ENCODE results near the gene MRGPRF. TPM values are rescaled to one million over a fixed set of nuclear protein-coding genes. Genes with fewer than 3 reads are reported as not detected.

MRGPRF gene
- total and polyA plus RNA-seq, 8 donors, result 6.7 to 123 (median 20.8) TPM

- H3K9me3 ChIP-seq, result no peaks in the 10 kb centered on the region
- intact Hi-C loops (cut with DNase I; ENCODE audit: low total_unique reads), result no loop called here
- peaks cover 7 to 30% (median 21%) of the 10 kb centered on the region in 4 donors for H3K36me3 ChIP-seq
- H3K4me3 ChIP-seq, result peak overlapping the region in 1 of 4 donors; percentile 21
- no peak for DNase-seq
- H3K4me1 ChIP-seq, result peaks cover 64 to 84% (median 75%) of the 10 kb centered on the region in 4 donors
- TF ChIP-seq CTCF (IDR thresholded peaks at IDR 0.05) (no peak), POLR2A (IDR thresholded peaks at IDR 0.05) (no peak)
- peak overlapping the region in 4 of 5 donors; percentile 87 to 98 (median 94) for H3K27ac ChIP-seq
- 71 to 92% (median 87%) methylated on average over 16 to 20 of the region's 20 CpGs for WGBS, 5 donors
- H3K27me3 ChIP-seq, result no peaks in the 10 kb centered on the region
Measured at GRCh38 chr11:69051381-69052342, 38.6 kb upstream of the MRGPRF start.

DNA sequence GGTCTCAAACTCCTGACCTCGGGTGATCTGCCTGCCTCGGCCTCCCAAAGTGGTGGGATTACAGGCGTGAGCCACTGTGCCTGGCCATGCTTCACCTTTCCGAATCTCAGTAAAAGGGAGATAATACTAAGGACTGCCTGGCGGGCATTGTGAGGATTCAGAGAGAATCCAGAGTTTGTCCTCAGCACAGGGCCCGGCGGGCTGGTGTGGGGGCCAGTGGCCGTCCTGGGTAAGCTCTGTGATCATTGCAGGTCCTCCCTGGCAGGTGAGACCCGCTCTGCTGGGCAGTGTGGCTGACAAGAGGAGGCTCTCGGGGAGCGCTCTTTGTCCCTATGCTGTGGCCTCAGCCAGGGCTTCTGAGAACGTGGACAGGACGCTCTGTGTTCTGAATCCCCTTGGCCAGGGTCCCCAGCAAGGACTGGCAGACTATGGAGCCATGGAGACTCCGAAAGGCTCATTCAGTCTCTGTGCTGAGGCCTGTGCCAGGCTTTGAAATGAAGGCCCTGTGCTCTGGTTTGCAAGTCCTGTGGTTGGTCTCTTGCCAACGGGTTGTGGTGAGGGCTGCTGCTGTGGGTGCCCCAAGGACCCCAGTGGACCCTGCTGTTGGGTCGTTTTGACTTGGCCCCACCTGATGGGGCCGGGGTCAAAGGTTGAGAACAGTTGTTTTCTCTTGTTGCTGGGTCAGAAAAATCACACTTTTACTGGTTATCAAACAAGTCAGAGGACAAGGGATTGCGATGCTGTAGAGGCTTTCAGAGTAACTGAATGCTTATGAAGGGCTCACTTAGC is 37.7 kb upstream of the MRGPRF start:
- peaks cover 7 to 25% (median 19%) of the 10 kb centered on the region in 4 donors for H3K36me3 ChIP-seq
- intact Hi-C loops (cut with DNase I; ENCODE audit: low total_unique reads), result no loop called here

DNA sequence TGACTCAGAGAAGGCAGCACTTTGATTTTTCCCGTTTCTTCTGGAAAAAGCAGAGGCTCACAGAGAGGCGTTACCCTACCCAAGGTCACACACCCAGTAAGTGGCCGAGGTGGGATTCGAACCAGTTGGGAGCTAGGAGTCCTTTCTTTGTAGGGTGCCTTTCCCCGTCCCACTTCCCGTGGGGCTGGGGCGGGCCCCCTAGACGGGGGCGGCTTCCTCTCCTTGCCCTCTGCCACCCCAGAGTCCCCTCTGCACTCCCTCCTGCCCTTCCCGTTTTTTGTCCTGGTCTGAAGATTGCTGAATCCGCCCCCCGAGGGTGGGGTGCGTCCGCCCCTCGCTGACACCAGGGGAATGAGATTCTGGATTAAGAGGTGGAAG is 36.4 kb upstream of the MRGPRF start:
- intact Hi-C loops (cut with DNase I; ENCODE audit: low total_unique reads), result no loop called here
- Histone ChIP-seq H3K4me1 (peaks cover 43 to 66% (median 55%) of the 10 kb centered on the region in 4 donors), H3K36me3 (peaks cover 6 to 12% (median 9%) of the 10 kb centered on the region in 4 donors), H3K27ac (peak overlapping the region; percentile 87 to 98 (median 92)), H3K27me3 (no peaks in the 10 kb centered on the region), H3K9me3 (no peaks in the 10 kb centered on the region), H3K4me3 (peak overlapping the region; percentile 66 to 98 (median 80))
- WGBS, 5 donors, result 2 to 16% (median 8%) methylated on average over 10 to 15 of the region's 15 CpGs
- TF ChIP-seq POLR2AphosphoS5 (IDR thresholded peaks at IDR 0.05) (no peak), EP300 (IDR thresholded peaks at IDR 0.05) (no peak), CTCF (IDR thresholded peaks at IDR 0.05) (no peak), POLR2A (IDR thresholded peaks at IDR 0.05) (no peak)
- peak in 1 of 2 donors; percentile 50 for DNase-seq

More for the DNA sequence above, 37.7 kb upstream of the MRGPRF start:
- peaks cover 56 to 75% (median 66%) of the 10 kb centered on the region in 4 donors for H3K4me1 ChIP-seq
- no peaks in the 10 kb centered on the region for H3K9me3 ChIP-seq
- H3K27me3 ChIP-seq, result no peaks in the 10 kb centered on the region
- no peak for DNase-seq
- peak overlapping the region in 2 of 4 donors; percentile 4 to 66 for H3K4me3 ChIP-seq
- peak overlapping the region in 4 of 5 donors; percentile 87 to 98 (median 94) for H3K27ac ChIP-seq
- 74 to 83% (median 81%) methylated on average over 14 to 18 of the region's 18 CpGs for WGBS, 5 donors
- TF ChIP-seq EP300 (IDR thresholded peaks at IDR 0.05), result no peak
- TF ChIP-seq POLR2AphosphoS5 (IDR thresholded peaks at IDR 0.05), result no peak
- no peak for TF ChIP-seq CTCF (IDR thresholded peaks at IDR 0.05)
- TF ChIP-seq POLR2A (IDR thresholded peaks at IDR 0.05), result no peak
